ENCODE measurements around the gene OTUB2.
A peak's percentile ranks its signal among the peaks of the same experiment; 100 is the strongest.
"Not testable (repeated sequence)": the region's sequence is repeated elsewhere in the genome, so short reads cannot be mapped to it uniquely, and the experiment has no call there.

OTUB2 gene

DNA sequence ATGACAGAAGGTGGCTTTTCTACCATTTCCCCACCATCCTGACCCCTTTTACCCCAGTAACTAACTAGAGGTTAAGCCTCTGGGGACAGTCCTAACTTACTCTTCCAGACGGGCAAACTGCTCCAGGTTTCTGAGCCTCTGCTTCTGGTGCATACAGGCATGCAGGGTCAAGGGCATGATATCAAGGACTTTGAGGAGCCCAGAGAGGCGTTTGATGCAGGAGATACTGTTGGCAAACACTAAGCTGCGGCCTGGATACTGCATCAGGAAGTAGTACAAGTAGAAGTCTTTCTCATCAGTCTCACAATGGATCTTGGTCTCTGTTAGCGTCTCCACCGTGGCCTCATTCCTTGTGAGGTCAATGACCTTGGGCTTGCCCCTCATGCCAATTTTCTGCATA lies 33.9 kb downstream of the OTUB2 start:
- DNase-seq, result no peak

- DNase-seq, result no peak
Observed at GRCh38 chr14:94062344-94062940, 36.3 kb downstream of the OTUB2 start.

DNA sequence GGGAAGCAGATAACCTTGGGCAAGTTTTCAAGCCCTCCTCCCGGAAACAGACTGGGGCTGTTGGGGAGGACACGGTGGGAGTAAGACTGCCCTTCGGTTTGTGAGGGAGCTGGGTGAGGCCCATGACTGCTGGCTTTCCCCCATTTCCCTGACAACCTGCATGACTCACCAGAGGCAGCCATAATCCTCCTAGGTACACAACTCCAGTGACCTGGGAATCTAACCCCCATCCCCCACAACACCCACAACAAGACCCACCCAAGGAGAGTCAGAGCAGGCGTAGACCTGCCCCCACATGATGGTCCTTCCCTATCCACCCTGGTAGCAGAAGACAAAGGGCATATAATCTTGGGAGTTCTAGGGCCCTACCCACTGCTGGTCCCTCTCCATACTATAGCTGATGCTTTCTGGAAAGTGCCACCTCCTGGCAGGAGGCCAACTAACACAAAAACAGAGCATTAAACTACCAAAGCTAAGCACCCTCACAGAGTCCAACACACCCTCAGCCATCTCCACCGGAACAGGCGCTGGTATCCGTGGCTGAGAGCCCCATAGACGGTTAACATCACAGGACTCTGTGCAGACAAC lies 40.0 kb downstream of the OTUB2 start:
- no peak for DNase-seq

GRCh38 chr14:94072076-94072475 lies 45.9 kb downstream of the OTUB2 start:
- not testable (repeated sequence) for DNase-seq

- no peak for DNase-seq
Observed at GRCh38 chr14:94074534-94074933, 48.4 kb downstream of the OTUB2 start.

GRCh38 chr14:94075008-94075407 lies 48.9 kb downstream of the OTUB2 start:
- no peak for DNase-seq

DNA sequence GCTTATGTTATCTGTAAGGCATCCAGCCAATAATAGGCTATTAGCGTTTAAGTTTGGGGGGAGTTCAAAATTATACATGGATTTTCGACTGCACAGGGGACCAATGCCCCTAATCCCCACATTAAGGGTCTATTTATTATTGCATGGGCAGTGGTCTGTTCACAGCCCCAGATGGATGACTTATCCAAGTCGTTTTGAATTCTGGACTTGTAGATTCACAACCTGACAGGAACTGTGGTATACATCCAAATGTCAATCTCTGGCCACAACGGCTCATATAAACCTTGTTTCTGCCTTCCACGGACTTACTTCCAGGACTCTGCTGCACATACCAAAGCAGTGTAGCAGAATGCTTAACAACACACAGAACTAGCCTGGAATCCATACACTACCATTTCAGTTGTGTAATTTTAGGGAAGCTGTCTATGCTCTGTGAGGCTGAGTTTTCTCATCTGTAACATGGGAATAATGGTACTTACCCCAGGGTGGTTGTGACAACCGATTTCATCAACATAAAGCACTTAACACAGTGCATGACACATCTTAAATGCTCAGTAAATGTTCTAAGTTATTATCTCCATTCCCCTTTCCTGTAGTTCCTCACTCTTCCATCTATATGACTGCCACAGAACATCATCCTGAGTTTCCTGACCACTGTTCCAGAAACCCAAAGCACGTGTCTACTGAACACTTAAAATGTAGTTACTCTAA lies 51.1 kb downstream of the OTUB2 start:
- no peak for DNase-seq

- no peak for DNase-seq
Observed at GRCh38 chr14:94077823-94078222, 51.7 kb downstream of the OTUB2 start.

- DNase-seq, result no peak
Observed at GRCh38 chr14:94079891-94080620, 53.9 kb downstream of the OTUB2 start.

- peak; percentile 96 for DNase-seq
Observed at GRCh38 chr14:94080621-94081385, 54.7 kb downstream of the OTUB2 start, which contains the start of the genes DDX24 and IFI27L1. DDX24 (minus strand) TSS chr14:94081202; CDS start chr14:94079742, 1,460 bp downstream. IFI27L1 (plus strand) TSS chr14:94081310; CDS start chr14:94096938, 15,628 bp downstream.

DNA sequence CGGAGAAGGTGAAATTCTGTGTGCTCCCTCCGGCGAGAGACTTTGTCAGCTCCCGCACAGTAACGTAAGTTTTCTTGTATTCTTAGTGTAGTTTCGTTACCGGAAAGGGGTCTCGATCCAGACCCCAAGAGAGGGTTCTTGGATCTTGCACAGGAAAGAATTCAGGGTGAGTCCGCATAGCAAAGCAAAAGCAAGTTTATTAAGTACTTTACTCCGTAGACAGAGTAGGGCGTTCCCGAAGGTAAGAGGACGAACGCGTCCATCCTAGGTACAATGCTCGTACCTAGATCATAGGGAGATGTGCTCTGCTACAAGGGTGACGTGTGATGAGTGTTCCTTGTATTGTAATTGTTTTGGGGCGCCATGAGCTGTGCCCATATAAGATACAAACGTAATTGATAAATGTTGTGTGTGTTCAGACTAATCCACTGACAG lies 55.3 kb downstream of the OTUB2 start:
- no peak for DNase-seq

DNA sequence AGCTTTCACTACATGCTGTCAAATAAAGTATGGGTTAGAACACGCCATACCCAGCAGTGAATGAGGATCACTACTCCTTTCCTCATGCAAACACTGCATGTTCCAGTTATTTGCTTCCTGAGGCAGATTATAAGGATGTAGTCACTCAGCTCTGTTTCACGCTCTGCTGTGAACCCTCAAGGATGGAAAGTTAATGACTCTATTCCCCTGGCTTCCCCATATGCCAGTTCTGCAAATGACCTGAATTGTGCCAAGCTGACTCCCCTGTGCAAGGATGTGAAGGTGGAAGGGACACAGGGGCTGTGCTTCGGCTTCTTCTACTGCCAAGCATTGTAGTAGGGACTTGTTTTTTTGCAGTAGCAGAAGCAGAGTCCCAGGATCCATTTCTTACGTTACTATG lies 61.8 kb downstream of the OTUB2 start:
- DNase-seq, result no peak

DNA sequence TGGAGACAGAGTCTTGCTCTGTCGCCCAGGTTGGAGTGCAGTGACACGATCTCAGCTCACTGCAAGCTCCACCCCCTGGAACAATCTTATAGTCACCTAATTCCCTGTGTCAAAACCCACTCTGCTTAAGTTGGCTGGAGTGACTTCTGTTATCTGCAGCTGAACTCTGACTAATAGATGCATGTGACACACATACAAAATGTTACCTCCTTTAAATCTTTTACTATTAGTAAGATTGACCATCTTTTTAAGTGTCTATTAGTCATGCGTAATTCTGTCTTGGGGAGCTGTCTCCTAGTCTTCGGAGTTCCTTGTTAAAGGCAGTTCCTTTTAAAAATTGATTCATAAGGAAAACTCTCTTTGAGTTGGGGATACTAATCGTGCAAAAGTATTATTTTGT lies 62.4 kb downstream of the OTUB2 start:
- no peak for DNase-seq

DNA sequence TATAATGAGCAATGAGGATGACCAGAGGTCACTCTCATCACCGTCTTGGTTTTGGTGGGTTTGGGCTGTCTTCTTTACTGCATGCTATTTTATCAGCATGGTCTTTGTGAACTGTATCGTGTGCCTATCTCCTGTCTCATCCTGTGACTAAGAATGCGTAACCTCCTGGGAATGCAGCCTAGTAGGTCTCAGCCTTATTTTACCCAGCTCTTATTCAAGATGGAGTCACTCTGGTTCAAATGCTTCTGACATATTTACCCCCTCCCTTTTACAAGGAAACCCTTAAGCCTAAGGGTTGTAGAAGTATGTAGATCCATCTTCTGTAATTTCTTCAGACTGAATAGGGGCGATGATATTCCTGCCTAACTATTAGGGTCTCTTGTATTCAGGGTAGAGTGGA lies 63.3 kb downstream of the OTUB2 start:
- no peak for DNase-seq

- DNase-seq, result no peak
Observed at GRCh38 chr14:94093418-94093817, 67.3 kb downstream of the OTUB2 start.

DNA sequence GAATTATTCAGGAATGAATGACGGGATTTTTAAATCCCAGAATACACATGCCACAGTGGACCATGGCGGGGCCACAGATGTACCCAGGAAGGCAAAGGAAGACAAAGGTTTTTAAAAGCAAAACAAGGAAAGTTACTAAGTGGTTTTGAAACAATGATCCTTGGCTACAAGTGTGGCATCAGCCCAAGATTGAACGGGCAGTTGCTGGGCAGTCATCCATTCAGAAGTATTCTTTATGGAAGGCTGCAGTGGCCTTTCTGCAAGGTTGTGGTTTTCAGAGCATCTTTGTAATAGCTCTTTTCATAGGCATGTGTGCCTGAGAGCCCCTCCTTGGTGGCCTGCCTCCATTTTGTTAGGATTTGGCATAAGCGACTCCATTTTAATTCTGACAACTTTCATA lies 71.0 kb downstream of the OTUB2 start:
- DNase-seq, result no peak
